Measurements from ENCODE around the gene CDH2.

- no peak for TF ChIP-seq EZH2 (IDR thresholded peaks at IDR 0.05; ENCODE audit: borderline replicate concordance, insufficient read depth, low read length, poor library complexity, severe bottlenecking)
- no peak for TF ChIP-seq MXI1 (conservative IDR thresholded peaks at IDR 0.05; ENCODE audit: poor library complexity, severe bottlenecking)
Observed at GRCh38 chr18:28136071-28136470, 40.9 kb downstream of the CDH2 start.
